Stimulated activated CD8-positive, alpha-beta memory T cell treated with anti-CD3 and anti-CD28 coated beads, Interleukin-12 subunit alpha, Interleukin-12 subunit beta, amount 100 ng/mL, for 1 hour (primary cell): ENCODE data around the gene PNPLA2.

Source experiments
- DNase-seq: peaks from one replicate; pipeline ENCODE4 v3.0.0-alpha.2; 2020; ENCODE audit warnings: low read depth

The PNPLA2 gene

GRCh38 chr11:844693-845644 lies 26.3 kb downstream of the PNPLA2 start:
- no peak for DNase-seq

- no peak for DNase-seq
These were observed 27.3 kb downstream of the PNPLA2 start for GRCh38 chr11:845872-846495.

- DNase-seq, result no peak
These were observed 27.9 kb downstream of the PNPLA2 start for GRCh38 chr11:846496-847098.

GRCh38 chr11:847876-848275 lies 29.2 kb downstream of the PNPLA2 start:
- no peak for DNase-seq

GRCh38 chr11:848380-848931 lies 29.7 kb downstream of the PNPLA2 start:
- DNase-seq, result peak; percentile 36

- DNase-seq, result no peak
These were observed 30.6 kb downstream of the PNPLA2 start for GRCh38 chr11:849104-849824.

GRCh38 chr11:849951-850774 lies 31.4 kb downstream of the PNPLA2 start:
- DNase-seq, result no peak

- no peak for DNase-seq
These were observed 32.4 kb downstream of the PNPLA2 start for GRCh38 chr11:850775-851763.

- DNase-seq, result no peak
These were observed 34.0 kb downstream of the PNPLA2 start for GRCh38 chr11:852762-853161.

- no peak for DNase-seq
These were observed 35.2 kb downstream of the PNPLA2 start for GRCh38 chr11:853682-854448.

GRCh38 chr11:854601-855329 lies 36.1 kb downstream of the PNPLA2 start:
- no peak for DNase-seq

GRCh38 chr11:855330-855674 lies 36.6 kb downstream of the PNPLA2 start:
- no peak for DNase-seq

GRCh38 chr11:855796-856195 lies 37.1 kb downstream of the PNPLA2 start:
- no peak for DNase-seq

- DNase-seq, result no peak
These were observed 37.7 kb downstream of the PNPLA2 start for GRCh38 chr11:856397-856796.

GRCh38 chr11:858053-858761 lies 39.5 kb downstream of the PNPLA2 start:
- no peak for DNase-seq

- DNase-seq, result no peak
These were observed 40.1 kb downstream of the PNPLA2 start for GRCh38 chr11:858762-859339.

- DNase-seq, result no peak
These were observed 40.8 kb downstream of the PNPLA2 start for GRCh38 chr11:859394-860131.
